ENCODE data around the gene LYPD3.

Gene LYPD3

DNA sequence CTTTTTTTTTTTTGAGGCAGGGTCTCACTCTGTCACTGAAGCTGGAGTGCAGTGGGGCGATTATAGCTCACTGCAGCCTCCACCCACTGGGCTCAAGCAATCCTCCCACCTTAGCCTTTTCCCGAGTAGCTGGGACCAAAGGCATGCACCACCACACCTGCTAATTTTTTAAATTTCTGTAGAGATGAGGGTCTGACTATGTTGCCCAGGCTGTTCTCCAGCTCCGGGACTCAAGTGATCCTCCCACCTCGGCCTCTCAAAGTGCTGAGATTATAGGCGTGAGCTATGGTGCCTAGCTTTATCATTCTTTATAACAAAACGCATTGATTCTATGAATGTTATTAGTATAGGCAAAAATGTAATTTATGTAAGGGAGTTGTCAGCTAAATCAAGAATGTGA lies 17.9 kb upstream of the LYPD3 start:
- DNase-seq: no peak

DNA sequence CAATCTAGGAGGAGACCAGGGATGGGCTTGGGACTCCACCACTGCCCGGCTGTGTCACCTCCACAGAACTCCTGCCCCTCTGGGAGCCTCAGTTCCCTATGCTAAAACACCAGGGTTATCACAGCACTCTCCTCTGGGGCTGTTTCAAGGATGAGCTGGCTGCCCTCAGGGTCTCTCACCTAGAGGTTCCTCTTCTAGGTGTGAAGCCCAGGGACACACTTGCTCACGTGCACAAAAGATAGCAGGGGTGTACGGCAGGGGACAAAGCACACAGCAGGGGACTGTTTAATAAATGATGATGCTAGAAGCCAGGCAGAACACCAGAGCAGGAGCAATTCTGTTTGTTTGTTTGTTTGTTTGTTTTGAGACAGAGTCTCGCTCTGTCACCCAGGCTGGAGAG lies 16.8 kb upstream of the LYPD3 start:
- DNase-seq: no peak

DNA sequence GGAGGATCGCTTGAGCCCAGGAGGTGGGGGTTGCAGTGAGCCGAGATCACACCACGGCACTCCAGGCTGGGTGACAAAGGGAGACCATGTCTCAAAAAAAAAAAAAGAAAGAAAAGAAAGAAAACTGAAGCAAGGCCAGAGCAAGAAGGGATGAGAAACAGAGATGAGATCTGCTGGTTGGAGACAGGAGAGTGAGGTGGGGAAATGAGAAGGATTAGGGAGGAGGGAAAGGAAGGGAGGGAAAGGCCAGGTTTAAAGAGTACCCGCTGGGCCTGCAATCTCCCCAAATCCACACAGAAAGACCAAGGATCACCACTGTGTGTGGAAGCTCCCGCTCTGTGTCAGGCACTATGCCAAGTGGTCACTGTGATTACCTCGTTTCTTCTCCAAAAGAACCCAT lies 16.3 kb upstream of the LYPD3 start:
- DNase-seq: no peak

DNA sequence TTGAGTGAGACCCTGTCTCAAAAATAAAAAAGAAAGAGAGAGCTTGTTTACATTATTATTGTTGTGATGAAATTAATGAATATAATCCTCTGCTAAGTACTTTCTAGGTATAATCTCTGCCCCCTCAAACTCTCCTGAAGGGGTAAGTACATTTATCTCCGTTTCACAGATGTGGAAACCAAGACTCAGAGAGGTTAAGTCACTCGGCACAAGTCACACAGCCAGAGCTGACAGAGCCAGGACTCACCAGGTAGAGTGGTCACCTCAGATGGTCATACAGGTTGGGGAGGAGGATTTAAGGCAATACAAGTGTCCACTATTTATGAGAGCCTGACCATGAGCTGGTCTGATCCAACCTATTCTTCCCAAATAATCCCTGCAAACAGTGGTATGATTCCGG lies 15.2 kb upstream of the LYPD3 start:
- DNase-seq: no peak

DNA sequence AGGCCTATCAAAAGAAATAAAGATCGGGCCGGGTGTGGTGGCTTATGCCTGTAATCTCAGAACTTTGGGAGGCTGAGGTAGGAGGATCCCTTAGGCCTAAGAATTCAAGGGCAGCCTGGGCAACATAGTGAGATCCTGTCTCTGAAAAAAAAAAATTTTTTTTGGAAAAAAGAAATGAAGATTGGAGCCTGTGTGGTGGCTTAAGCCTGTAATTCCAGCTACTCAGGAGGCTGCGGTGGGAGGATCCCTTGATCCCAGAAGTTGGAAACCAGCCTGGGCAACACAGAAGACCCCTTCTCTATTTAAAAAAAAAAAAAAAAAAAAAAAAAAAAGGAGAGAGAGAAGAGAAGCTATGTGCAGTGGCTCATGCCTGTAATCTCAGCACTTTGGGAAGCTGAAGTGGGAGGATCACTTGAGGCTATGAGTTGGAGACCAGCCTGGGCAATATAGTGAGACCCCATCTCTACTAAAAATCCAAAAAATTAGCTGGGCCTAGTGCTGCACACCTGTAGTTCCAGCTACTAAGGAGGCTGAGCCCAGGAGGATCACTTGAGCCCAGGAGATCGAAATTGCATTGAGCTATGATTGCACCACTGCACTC lies 14.7 kb upstream of the LYPD3 start:
- no peak for DNase-seq

DNA sequence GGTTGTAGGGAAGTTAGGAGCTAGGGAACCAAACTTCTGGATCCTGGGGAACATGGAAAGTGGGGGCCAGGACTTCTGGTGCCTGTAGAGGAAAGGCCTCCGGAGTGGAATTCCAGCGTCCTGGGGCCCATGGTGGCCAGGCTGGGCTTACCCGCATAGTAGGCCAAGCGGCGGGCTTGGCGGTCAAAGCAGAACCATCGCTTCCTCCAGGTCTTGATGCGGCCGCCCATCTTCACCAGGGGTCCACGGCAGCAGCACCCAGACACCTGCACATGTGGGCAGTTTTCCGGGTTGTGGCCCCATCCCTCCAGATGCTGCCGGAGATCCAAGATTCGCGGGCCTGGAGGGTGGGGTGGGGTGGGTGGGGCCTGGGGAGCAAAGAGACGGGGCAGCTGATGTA lies 13.8 kb upstream of the LYPD3 start:
- no peak for DNase-seq

DNA sequence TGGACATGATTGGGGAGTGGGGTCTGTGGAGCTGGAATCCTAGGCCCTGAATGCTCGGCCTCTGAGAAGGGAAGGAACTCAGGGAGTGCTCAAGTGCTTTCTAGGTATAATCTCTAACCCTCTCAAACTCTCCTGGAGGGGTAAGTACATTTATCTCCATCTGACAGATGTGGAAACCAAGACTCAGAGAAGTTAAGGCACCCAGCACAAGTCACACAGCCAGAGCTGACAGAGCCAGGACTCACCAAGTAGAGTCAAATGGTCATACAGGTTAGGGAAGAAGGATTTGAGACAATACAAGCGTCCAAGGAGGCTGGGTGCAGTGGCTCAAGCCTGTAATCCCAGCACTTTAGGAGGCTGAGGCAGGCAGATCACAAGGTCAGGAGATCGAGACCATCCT lies 12.9 kb upstream of the LYPD3 start:
- DNase-seq: no peak

DNA sequence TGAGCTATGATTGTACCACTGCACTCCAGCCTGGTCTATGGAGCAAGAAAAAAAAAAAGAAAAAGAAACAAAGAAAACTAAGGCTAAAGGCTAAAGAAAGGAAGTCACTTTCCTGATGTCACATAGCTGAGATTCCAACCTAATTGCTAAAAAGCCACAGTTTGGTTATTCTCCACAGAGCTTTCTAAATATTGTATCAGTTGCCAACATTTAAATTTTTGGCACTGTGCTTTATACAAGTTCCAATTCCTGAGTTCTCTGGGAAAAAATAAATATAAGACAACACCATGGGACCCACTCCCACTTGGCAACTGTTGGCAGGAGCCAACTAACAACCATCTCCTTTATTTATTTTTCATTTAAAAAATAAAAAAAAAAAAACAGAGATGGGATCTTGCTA lies 11.2 kb upstream of the LYPD3 start:
- no peak for DNase-seq

DNA sequence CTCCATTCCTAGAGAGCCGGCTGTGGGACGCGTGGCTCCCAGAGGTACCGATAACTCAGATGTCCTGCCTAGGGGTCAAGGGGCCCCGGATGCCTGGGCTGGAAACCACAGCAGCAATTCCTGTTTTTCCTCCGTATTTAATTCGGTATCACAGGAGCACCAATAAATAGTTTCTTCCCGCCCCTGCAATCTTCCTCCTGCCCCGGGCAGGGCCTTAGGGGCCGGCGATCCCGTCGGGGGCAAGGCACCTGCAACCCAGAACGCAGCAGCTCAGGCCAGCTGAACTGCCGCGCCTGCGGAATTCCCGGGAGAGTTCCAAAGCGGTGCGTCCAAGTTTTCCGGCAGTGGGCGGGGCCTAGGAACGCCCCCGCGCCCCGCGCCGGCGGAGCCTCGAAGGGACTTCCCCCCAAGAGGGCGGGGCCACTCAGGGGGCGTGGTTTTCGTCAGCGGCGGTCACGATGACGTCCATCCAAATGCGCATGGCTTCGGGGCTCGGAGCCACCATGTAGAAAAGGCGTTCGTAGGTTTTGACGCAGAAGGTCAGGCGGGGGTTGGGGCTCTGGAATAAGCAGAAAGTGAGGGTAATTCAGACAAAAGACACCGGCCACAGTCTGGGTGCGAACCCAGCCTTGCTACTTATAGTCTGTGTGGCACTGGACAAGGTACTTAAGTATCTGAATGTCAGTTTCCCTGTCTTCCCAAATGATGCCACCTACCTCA lies 9.7 kb upstream of the LYPD3 start:
- no peak for DNase-seq

DNA sequence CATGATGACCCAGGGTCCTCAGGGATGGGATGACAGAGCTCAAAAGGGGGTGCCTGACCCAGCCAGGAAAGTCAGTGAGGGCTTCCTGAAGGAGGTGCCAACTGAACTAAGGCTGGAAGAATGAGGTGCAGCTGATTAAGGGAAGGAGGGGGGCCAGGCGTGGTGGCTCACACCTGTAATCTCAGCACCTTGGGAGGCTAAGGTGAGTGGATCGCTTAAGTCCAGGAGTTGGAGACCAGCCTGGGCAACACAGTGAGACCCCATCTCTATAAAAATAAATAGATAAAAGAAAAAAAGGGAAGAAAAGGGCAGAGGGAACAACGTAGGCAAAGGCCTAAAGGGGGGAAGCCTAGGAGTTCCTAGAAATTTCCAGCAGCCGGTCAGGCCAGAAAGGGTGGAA lies 9.1 kb upstream of the LYPD3 start:
- DNase-seq: no peak

DNA sequence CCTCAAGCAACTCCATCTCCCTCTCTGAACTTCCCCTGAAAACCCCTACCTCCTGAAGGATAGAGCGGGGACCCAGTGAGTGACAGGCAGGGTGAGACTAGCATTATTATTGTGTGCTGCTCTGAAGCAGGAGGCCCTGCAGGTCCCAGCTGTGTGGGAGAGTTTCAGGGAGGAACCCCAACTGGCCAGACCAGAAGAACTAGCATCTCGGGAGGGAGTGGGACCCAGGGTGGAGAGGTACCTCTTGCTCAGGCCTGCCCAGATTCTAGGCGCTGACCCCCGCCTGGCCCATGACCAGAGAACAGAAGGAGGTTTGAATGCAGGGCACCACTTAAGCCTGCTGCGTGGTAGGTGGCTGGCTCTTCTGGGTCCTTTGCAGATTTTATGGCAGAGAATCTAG lies 5.7 kb upstream of the LYPD3 start:
- DNase-seq: no peak

DNA sequence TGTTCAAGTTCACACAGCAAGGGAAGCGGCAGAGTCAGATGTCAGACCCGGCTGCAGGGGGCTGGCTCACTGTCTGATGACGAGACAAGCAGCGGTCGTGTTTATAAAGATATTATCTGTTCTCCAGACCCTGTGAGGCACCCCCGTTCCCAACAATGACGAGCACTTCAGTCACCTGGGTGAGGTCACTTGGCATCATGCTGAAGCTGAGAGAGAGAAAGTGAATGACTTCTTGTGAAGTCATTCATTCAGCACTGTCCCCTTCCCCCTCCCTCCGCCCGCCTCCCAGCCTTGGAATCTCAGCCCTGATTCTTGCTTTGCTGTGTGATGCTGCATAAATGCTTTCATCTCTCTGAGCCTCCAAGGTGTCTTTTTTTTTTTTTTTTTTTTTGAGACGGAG lies 4.9 kb upstream of the LYPD3 start:
- no peak for DNase-seq

DNA sequence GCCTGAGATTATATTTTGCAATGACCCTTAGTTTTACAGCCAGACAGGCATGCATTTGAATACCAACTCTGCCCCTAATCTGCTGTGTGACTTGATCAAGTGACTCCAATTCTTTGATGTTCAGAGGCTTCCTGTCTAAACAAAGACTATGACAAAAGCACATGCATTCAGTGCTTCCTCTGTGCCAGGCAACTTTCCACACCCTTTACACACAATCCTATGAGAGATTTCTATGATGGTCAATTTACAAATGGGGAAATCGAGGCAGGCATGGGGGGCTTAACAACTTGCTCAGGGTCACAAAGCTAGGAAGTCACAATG lies 3.7 kb upstream of the LYPD3 start:
- DNase-seq: no peak

DNA sequence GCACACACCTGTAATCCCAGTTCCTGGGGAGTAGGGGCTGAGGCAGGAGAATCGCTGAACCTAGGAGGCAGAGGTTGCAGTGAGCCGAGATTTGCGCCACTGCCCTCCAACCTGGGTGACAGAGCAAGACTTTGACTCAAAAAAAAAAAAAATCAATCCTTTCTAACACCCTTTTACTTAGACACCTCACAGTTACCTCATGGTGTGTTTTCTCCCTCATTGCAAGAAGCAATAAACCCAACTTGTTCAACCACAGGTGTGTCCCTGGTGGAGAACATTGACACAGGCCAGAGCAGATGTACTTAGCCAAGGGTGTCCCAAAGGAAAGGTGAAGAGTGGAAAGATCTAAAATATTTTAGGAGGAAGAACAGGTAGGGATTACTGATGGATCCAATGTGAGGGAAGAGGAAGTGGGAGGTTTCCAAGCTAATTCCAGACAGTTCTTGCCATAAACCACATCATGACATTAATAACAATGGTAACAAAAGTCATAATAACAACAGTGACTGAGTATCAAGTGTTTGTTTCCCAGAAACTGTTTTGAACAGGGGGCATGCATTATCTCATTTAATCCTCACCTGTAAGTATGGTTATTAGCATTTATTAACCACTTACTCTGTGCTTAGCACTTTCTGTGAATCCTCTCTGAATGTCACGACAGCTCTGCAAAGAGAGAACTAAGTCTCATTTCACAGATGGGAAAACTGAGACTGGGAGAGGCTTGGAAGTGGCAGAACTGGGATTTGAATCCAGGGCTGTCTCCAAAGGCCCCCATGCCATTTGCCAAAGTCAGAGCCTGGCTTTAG lies 3.1 kb upstream of the LYPD3 start:
- DNase-seq: no peak

DNA sequence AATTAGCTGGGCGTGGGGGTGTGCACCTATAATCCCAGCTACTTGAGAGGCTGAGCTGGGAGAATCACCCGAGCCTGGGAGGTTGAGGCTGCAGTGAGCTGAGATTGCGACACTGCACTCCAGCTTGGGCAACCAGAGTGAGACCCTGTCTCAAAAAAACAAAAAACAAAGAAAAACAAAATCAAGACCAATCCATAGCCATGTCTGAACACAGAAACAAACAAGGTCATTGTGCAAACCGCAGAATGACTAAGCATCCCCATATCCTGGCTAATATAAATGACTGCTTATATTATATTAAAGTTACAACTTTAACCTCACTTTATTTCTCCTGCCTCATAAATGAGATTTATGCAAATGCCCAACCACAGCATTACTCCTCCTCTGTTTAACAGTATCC lies 2.3 kb upstream of the LYPD3 start:
- no peak for DNase-seq

DNA sequence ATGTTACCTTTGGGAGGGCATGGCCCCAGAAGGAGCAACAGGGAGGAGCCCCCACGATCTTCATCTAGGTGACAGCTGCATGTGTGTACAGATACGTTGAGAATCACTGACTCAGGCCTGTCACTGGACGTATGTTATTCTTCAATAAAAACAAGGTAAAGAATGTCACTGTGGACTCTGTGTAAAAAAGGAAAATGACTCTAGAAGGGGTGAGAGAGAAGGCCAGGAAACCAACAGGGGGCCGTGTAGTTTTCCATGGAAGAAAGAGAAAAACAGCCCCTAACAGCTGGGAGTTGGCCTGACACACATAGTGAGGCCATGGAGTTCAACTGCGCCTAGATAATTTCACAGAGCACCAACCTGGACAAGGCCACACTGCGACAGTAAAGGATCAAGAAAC lies 1.9 kb upstream of the LYPD3 start:
- no peak for DNase-seq

DNA sequence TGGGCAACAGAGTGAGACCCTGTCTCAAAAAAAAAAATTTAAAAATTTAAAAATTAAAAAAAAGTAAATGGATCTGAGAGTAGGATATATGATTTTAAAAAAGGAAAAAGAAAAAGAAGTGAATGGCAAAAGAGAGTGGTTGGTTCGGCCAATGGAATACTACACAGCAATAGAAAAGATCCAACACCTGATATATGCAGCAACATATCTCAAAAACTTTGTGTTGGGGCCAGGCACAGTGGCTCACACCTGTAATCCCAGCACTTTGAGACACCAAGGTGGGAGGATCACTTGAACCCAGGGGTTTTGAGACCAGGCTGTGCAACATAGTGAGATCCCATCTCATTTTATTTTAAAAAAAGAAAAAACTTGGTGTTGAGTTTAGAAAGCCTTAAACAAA lies 1.4 kb upstream of the LYPD3 start:
- no peak for DNase-seq

DNA sequence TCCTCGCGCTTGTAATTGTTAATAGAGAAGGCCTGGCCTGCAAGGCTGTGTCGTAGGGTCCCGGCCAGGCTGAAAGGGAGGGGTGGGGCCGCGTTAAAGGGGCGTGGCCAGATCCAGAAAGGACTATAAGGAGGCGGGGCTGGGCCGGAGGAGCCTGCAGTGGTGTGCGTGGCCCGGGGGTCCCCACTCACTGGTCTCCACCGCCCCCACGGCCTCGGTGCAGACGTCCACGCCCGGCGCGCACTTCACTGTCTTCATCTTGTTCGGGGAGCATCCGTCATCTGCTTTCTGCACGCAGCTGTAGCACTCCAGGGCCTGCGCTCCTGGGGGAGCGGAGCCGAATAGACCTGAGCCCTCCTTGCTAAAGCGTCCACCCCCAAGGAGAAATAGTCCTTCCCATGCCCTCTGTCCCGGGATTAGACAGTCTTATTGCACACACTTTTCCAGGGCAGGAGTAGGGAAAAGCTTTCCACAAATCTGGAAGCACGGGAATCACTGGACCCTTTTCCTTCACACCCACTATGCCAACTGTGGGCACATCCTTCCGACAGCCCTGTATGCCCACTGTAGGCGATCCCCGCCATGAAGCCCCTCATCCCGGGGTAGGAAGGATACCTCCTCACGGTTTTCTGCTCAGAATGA lies 1.2 kb downstream of the LYPD3 start:
- no peak for DNase-seq

DNA sequence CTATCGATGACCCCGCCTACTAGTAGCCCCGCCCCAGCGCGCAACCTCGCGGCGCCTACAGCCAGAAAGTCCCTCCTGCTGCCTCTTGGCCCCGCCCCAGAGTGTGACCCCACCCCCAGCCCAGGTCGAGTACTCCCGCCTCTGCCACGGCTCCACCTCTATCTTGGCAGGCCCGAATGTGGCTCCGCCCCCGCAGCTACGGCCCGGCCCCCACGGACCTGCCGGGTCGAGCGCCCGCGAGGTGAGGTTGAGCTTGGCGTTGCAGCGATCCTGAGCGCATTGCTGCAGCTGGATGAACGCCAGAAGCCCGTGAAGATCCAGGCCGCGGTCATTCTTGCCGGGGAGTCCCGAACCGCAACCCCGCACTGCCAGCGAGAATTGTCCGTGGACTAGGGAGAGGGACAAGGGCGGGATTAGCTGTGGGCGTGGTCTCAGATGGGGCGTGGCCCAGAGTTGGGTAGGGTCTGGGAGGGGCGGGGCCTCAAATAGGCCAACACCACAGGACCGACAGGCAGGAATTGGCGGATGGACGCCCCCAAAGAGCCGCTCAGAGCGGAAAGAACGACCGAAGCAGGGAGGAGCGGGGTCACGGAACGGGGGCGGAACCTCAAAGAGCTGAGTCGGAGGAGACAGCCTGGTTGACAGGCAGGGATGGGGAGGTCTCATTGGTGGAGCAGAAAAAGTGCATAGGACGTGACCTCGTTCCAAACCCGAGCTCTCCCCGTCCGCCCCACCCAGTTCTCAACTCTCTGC lies 1.9 kb downstream of the LYPD3 start:
- DNase-seq: peak; percentile 53

DNA sequence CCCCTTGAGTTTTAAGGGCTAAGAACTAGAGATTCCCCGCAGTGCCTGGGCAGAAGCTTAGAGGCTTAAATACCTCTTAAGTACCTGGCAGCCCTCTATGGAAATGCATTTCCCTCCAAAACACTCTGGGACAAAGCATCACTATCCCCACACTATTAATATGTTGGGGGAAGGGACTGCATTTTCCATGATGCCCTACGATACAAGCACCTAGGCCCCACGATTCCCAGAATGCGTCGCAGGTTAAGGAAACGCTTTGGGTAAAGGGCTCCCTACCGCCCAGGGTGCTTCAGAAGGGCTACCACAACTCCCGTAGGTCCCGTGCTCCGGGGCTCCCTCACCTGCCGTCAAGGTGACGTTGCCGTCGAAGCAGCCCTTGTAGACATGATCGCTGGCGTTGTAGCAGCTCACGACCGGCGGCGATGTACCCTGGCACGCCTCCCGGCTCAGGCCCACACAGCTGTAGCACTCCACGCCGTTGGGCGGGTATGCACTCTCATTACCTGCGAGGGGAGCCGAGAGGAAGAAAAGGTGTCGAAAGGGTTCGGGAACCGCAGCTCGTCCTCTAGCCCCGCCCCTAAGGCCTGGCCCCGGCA lies 2.5 kb downstream of the LYPD3 start:
- DNase-seq: no peak

DNA sequence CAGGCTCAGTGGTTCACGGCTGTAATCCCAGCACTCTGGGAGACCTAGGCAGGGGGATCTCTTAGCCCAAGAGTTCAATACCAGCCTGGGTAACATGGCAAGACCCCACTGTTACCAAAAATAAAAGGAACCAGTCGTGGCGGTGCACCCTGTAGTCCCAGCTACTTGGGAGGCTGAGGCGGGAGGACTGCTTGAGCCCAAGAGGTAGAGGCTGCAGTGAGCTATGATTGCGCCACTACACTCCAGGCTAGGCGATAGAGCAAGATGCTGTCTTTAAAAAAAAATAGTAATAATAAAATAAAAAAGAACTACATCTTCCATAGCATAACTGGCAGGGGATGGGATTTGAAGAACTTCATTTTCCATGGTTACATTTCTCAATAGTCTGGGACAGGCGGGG lies 3.0 kb downstream of the LYPD3 start:
- no peak for DNase-seq

DNA sequence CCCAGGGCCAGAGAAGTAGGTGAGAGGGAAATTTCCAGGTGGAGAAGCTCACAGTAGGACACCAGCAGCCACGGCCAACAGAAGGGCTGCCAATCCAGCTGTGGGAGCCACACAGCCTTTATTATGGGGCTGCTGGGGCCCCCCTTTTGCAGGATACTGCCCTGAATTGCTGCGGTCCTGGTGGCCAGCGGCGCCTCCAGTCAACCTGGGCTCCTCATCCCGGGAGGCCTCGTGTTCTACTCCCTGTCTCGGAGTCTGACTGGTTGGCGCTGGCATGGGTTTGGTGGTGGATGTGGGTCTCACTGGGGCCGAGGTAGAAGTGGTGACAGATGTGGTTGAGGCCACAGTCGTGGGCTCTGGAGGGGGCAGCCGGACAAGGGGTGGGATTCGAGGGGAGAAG lies 4.1 kb downstream of the LYPD3 start:
- no peak for DNase-seq

Data from SIG-M5 (cell line).